Mesodermal cell (in vitro differentiated cells): ENCODE measurements around the gene KRT4.

Experiments
- H3K27ac ChIP-seq: 2 replicates; pipeline ENCODE4 v1.7.0; 2013; ENCODE audit warnings: mild to moderate bottlenecking, low read depth, low read length, moderate library complexity; ENCODE audit not compliant: severe bottlenecking
- H3K36me3 ChIP-seq: 2 replicates; pipeline ENCODE4 v1.7.1; 2013; ENCODE audit warnings: mild to moderate bottlenecking, low read length, moderate library complexity; ENCODE audit not compliant: control insufficient read depth, insufficient read depth
- H3K4me1 ChIP-seq: one replicate; pipeline ENCODE4 v1.7.1; 2013; ENCODE audit warnings: mild to moderate bottlenecking, low read length; ENCODE audit not compliant: insufficient read depth, control insufficient read depth, poor library complexity, severe bottlenecking
- H3K4me3 ChIP-seq: 2 replicates; pipeline ENCODE4 v1.7.0; 2013; ENCODE audit warnings: low read length, control low read depth, mild to moderate bottlenecking; ENCODE audit not compliant: insufficient read depth, poor library complexity, severe bottlenecking; ENCODE audit errors: extremely low read depth
- H3K9me3 ChIP-seq: 2 replicates; pipeline ENCODE4 v1.7.1; 2013; ENCODE audit warnings: mild to moderate bottlenecking, low read length, moderate library complexity; ENCODE audit not compliant: control insufficient read depth
- WGBS, 2 experiments: methylation state at CpG; one replicate each; pipeline ENCODE4 v1.1.5; 2013; ENCODE audit warnings: missing lambda C conversion rate in 2 of 2; ENCODE audit not compliant: insufficient coverage in 2 of 2; 5-methylcytosine and 5-hydroxymethylcytosine counted together

Gene KRT4

GRCh38 chr12:52821071-52821730 is 7.3 kb upstream of the KRT4 start:
- WGBS, 2 experiments = 76 to 88% methylated on average over 2 to 3 of the region's 4 CpGs
- Histone ChIP-seq H3K4me3 (no peak overlapping the region), H3K9me3 (no peaks in the 10 kb centered on the region), H3K4me1 (peaks cover 4% of the 10 kb centered on the region), H3K36me3 (no peaks in the 10 kb centered on the region), H3K27ac (no peak overlapping the region)

GRCh38 chr12:52820521-52820920 is 6.6 kb upstream of the KRT4 start:
- Histone ChIP-seq H3K9me3 (no peaks in the 10 kb centered on the region), H3K4me1 (peaks cover 4% of the 10 kb centered on the region), H3K36me3 (no peaks in the 10 kb centered on the region), H3K27ac (no peak overlapping the region), H3K4me3 (no peak overlapping the region)
- 75 to 93% methylated on average over 3 to 4 of the region's 6 CpGs for WGBS, 2 experiments

GRCh38 chr12:52819731-52820510 is 6.0 kb upstream of the KRT4 start:
- no peaks in the 10 kb centered on the region for H3K36me3 ChIP-seq
- H3K9me3 ChIP-seq = no peaks in the 10 kb centered on the region
- 88 to 93% methylated on average over 5 of the region's 7 CpGs for WGBS, 2 experiments
- no peak overlapping the region for H3K27ac ChIP-seq
- H3K4me3 ChIP-seq = no peak overlapping the region
- H3K4me1 ChIP-seq = peaks cover 4% of the 10 kb centered on the region

- H3K4me3 ChIP-seq = no peak overlapping the region
- no peaks in the 10 kb centered on the region for H3K36me3 ChIP-seq
- peaks cover 4% of the 10 kb centered on the region for H3K4me1 ChIP-seq
- H3K27ac ChIP-seq = no peak overlapping the region
- WGBS, 2 experiments = 80 to 89% methylated on average over 5 to 6 of the region's 7 CpGs
- H3K9me3 ChIP-seq = no peaks in the 10 kb centered on the region
Observed at GRCh38 chr12:52818887-52819420, 5.0 kb upstream of the KRT4 start.

GRCh38 chr12:52818388-52818787 is 4.5 kb upstream of the KRT4 start:
- H3K4me1 ChIP-seq = peaks cover 4% of the 10 kb centered on the region
- WGBS, 2 experiments = 49 to 64% methylated on average over 5 of the region's 7 CpGs
- no peak overlapping the region for H3K4me3 ChIP-seq
- H3K9me3 ChIP-seq = no peaks in the 10 kb centered on the region
- no peak overlapping the region for H3K27ac ChIP-seq
- no peaks in the 10 kb centered on the region for H3K36me3 ChIP-seq

- peaks cover 4% of the 10 kb centered on the region for H3K4me1 ChIP-seq
- WGBS, 2 experiments = 91 to 100% methylated on average over 1 of the region's 2 CpGs
- H3K36me3 ChIP-seq = no peaks in the 10 kb centered on the region
- no peak overlapping the region for H3K4me3 ChIP-seq
- H3K27ac ChIP-seq = no peak overlapping the region
- H3K9me3 ChIP-seq = no peaks in the 10 kb centered on the region
Observed at GRCh38 chr12:52817699-52818238, 3.9 kb upstream of the KRT4 start.

GRCh38 chr12:52817003-52817698 is 3.2 kb upstream of the KRT4 start:
- 90 to 96% methylated on average over 6 to 7 of the region's 8 CpGs for WGBS, 2 experiments
- peaks cover 4% of the 10 kb centered on the region for H3K4me1 ChIP-seq

GRCh38 chr12:52815676-52816588 is 2.0 kb upstream of the KRT4 start:
- no peaks in the 10 kb centered on the region for H3K9me3 ChIP-seq
- H3K36me3 ChIP-seq = no peaks in the 10 kb centered on the region
- H3K4me1 ChIP-seq = no peaks in the 10 kb centered on the region
- no peak overlapping the region for H3K27ac ChIP-seq
- H3K4me3 ChIP-seq = no peak overlapping the region
- WGBS, 2 experiments = 93 to 98% methylated on average over 5 to 6 of the region's 9 CpGs

More at GRCh38 chr12:52817003-52817698, 3.2 kb upstream of the KRT4 start:
- Histone ChIP-seq H3K36me3 (no peaks in the 10 kb centered on the region), H3K4me3 (no peak overlapping the region), H3K9me3 (no peaks in the 10 kb centered on the region), H3K27ac (no peak overlapping the region)

GRCh38 chr12:52815161-52815560 is 1.2 kb upstream of the KRT4 start:
- H3K4me1 ChIP-seq = no peaks in the 10 kb centered on the region
- H3K4me3 ChIP-seq = no peak overlapping the region
- no peaks in the 10 kb centered on the region for H3K36me3 ChIP-seq
- 100% methylated on average over 1 of the region's 4 CpGs for WGBS, 2 experiments
- no peak overlapping the region for H3K27ac ChIP-seq
- H3K9me3 ChIP-seq = no peaks in the 10 kb centered on the region
